Measurements from ENCODE around the gene MTHFD1L.
"Not testable (repeated sequence)": the region's sequence is repeated elsewhere in the genome, so short reads cannot be mapped to it uniquely, and the experiment has no call there.

Gene MTHFD1L

GRCh38 chr6:151095538-151096254 is 230.2 kb downstream of the MTHFD1L start:
- no peak for DNase-seq (ENCODE audit: low read depth)

GRCh38 chr6:151096255-151096612 is 230.7 kb downstream of the MTHFD1L start:
- DNase-seq (ENCODE audit: low read depth): no peak

GRCh38 chr6:151096691-151097606 is 231.4 kb downstream of the MTHFD1L start:
- no peak for DNase-seq (ENCODE audit: low read depth)

GRCh38 chr6:151098166-151098565 is 232.7 kb downstream of the MTHFD1L start:
- DNase-seq (ENCODE audit: low read depth): no peak

GRCh38 chr6:151100326-151100725 is 234.8 kb downstream of the MTHFD1L start:
- DNase-seq (ENCODE audit: low read depth): no peak

GRCh38 chr6:151101161-151101815 is 235.8 kb downstream of the MTHFD1L start:
- no peak for DNase-seq (ENCODE audit: low read depth)

- DNase-seq (ENCODE audit: low read depth): no peak
These were observed 236.6 kb downstream of the MTHFD1L start for GRCh38 chr6:151101816-151102694.

- DNase-seq (ENCODE audit: low read depth): no peak
These were observed 237.8 kb downstream of the MTHFD1L start for GRCh38 chr6:151103266-151103665.

GRCh38 chr6:151107897-151108427 is 242.5 kb downstream of the MTHFD1L start:
- no peak for DNase-seq (ENCODE audit: low read depth)

- no peak for DNase-seq (ENCODE audit: low read depth)
These were observed 243.0 kb downstream of the MTHFD1L start for GRCh38 chr6:151108548-151108947.

GRCh38 chr6:151109361-151109760 is 243.9 kb downstream of the MTHFD1L start:
- DNase-seq (ENCODE audit: low read depth): no peak

- DNase-seq (ENCODE audit: low read depth): no peak
These were observed 244.5 kb downstream of the MTHFD1L start for GRCh38 chr6:151109869-151110575.

GRCh38 chr6:151110576-151110905 is 245.0 kb downstream of the MTHFD1L start:
- no peak for DNase-seq (ENCODE audit: low read depth)

- DNase-seq (ENCODE audit: low read depth): no peak
These were observed 246.2 kb downstream of the MTHFD1L start for GRCh38 chr6:151111670-151112069.

- DNase-seq (ENCODE audit: low read depth): no peak
These were observed 246.6 kb downstream of the MTHFD1L start for GRCh38 chr6:151112130-151112529.

- not testable (repeated sequence) for DNase-seq (ENCODE audit: low read depth)
These were observed 247.4 kb downstream of the MTHFD1L start for GRCh38 chr6:151112884-151113283.

GRCh38 chr6:151113641-151114040 is 248.1 kb downstream of the MTHFD1L start:
- no peak for DNase-seq (ENCODE audit: low read depth)

GRCh38 chr6:151118461-151119123 is 253.1 kb downstream of the MTHFD1L start:
- no peak for DNase-seq (ENCODE audit: low read depth)

GRCh38 chr6:151119823-151120524 is 254.5 kb downstream of the MTHFD1L start:
- no peak for DNase-seq (ENCODE audit: low read depth)

GRCh38 chr6:151121900-151122299 is 256.4 kb downstream of the MTHFD1L start:
- DNase-seq (ENCODE audit: low read depth): no peak
